Kidney (tissue), 14 donors: Measurements from ENCODE around the gene GAL3ST2. TPM values are rescaled to one million over a fixed set of nuclear protein-coding genes. Genes with fewer than 3 reads are reported as not detected.

ENCODE experiments used
- DNase-seq, 5 donors: peaks; one replicate each; pipeline ENCODE4 v3.0.0-alpha.2; 2013 to 2020
- FAIRE-seq: peaks from 2 replicates; lab custom pipeline; 2012; peaks lifted over from hg19 to GRCh38; lab: Jason Lieb, UNC
- H3K27ac ChIP-seq, 2 donors: one replicate each; pipeline ENCODE4 v1.7.0; 2013; ENCODE audit warnings: low read depth in 2 of 2, low read length in 2 of 2, inconsistent platforms in 1 of 2
- H3K27me3 ChIP-seq: one replicate; pipeline ENCODE4 v1.7.1; 2013; ENCODE audit warnings: low read length, inconsistent platforms; ENCODE audit not compliant: control insufficient read depth, insufficient read depth
- H3K36me3 ChIP-seq, 3 donors: one replicate each; pipeline versions ENCODE4 v1.7.0 to v1.7.1; 2013; ENCODE audit warnings: low read length in 3 of 3, control low read depth in 1 of 3, inconsistent platforms in 1 of 3; ENCODE audit not compliant: insufficient read depth in 3 of 3, control insufficient read depth in 2 of 3
- H3K4me1 ChIP-seq, 3 donors: one replicate each; pipeline versions ENCODE4 v1.7.0 to v1.7.1; 2013; ENCODE audit warnings: low read length in 3 of 3, inconsistent platforms in 1 of 3, low read depth in 1 of 3; ENCODE audit not compliant: control insufficient read depth in 2 of 3, insufficient read depth in 2 of 3
- H3K4me3 ChIP-seq, 3 donors: one replicate each; pipeline versions ENCODE4 v1.7.0 to v1.8.1; 2013; ENCODE audit warnings: low read length in 3 of 3, control low read depth in 1 of 3, inconsistent platforms in 1 of 3
- H3K9ac ChIP-seq, 3 donors: one replicate each; pipeline versions ENCODE4 v1.7.0 to v1.7.1; 2013; ENCODE audit warnings: low read length in 3 of 3, control low read depth in 1 of 3, inconsistent platforms in 1 of 3
- H3K9me3 ChIP-seq, 3 donors: one replicate each; pipeline versions ENCODE4 v1.7.0 to v1.7.1; 2013; ENCODE audit warnings: low read length in 3 of 3, control low read depth in 1 of 3, inconsistent platforms in 1 of 3; ENCODE audit not compliant: control insufficient read depth in 2 of 3, insufficient read depth in 1 of 3
- intact Hi-C: fragments of 100-400 bp; cut with DNase I; formaldehyde crosslinking; loops from one replicate; pipeline ENCODE4 v1.11.1; 2022
- polyA plus RNA-seq: library from polyadenylated mRNA; stranded (reverse); fragments of 350-450 nt; fragmentation: Illumina TruSeq; extraction: RNeasy Lipid Tissue Mini Kit (QIAGEN cat#74804); gene quantifications from one replicate; pipeline ENCODE4 v1.2.3, GENCODE V29; 2014; ENCODE audit warnings: low read depth, low replicate concordance; ENCODE audit not compliant: insufficient read depth
- total RNA-seq: library from RNA; stranded (reverse); fragmentation: NEBNext Ultra II Directional; extraction: Animal tissue kit (Norgen Biotek cat#: 25700); gene quantifications from one replicate; pipeline ENCODE4 v1.2.1, GENCODE V29; 2021
- TF ChIP-seq, protein P1 (sequence below): IDR thresholded peaks from 3 replicates; pipeline ENCODE4 v1.5.1; 2012; ENCODE audit warnings: mild to moderate bottlenecking, moderate library complexity, borderline replicate concordance; ENCODE audit not compliant: insufficient read depth; ENCODE audit errors: extremely low read depth
- donor health status: control.
- donor health status: control.
- donor health status: control.
- donor health status: control.
- donor health status: control.
- donor health status: DM: yes; HTN: yes; CAD: no.
- donor health status: Normal renal cell carcinoma (clear cell type).

Gene GAL3ST2
- total and polyA plus RNA-seq, 2 donors from 2014 or later = 0.19 to 0.39 TPM

DNA sequence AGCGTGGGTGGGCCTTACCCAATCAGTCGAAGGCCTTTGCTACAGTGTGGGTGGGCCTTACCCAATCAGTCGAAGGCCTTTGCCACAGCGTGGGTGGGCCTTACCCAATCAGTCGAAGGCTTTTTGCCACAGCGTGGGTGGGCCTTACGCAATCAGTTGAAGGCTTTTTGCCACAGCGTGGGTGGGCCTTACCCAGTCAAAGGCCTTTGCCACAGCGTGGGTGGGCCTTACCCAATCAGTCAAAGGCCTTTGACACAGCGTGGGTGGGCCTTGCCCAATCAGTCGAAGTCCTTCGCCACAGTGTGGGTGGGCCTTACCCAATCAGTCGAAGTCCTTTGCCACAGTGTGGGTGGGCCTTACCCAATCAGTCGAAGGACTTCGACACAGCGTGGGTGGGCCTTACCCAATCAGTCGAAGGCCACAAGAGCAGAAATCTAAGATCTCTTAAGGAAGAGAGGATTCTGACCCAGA lies 16.3 kb upstream of the GAL3ST2 start:
- H3K36me3 ChIP-seq = peaks cover 0 to 34% (median 3%) of the 10 kb centered on the region in 3 donors
- peak in 2 of 5 donors; percentile 42 to 56 for DNase-seq
- intact Hi-C loops = no loop called here

GRCh38 chr2:241762321-241762932 lies 14.2 kb upstream of the GAL3ST2 start:
- H3K27ac ChIP-seq = no peak overlapping the region
- FAIRE-seq = no peak
- intact Hi-C loops = no loop called here

More for the DNA sequence above, 16.3 kb upstream of the GAL3ST2 start:
- Histone ChIP-seq H3K9me3 (no peaks in the 10 kb centered on the region), H3K9ac (no peak overlapping the region), H3K4me3 (no peak overlapping the region), H3K4me1 (peaks cover 0 to 7% (median 0%) of the 10 kb centered on the region in 3 donors), H3K27me3 (no peaks in the 10 kb centered on the region), H3K27ac (no peak overlapping the region)
- TF ChIP-seq, protein P1, sequence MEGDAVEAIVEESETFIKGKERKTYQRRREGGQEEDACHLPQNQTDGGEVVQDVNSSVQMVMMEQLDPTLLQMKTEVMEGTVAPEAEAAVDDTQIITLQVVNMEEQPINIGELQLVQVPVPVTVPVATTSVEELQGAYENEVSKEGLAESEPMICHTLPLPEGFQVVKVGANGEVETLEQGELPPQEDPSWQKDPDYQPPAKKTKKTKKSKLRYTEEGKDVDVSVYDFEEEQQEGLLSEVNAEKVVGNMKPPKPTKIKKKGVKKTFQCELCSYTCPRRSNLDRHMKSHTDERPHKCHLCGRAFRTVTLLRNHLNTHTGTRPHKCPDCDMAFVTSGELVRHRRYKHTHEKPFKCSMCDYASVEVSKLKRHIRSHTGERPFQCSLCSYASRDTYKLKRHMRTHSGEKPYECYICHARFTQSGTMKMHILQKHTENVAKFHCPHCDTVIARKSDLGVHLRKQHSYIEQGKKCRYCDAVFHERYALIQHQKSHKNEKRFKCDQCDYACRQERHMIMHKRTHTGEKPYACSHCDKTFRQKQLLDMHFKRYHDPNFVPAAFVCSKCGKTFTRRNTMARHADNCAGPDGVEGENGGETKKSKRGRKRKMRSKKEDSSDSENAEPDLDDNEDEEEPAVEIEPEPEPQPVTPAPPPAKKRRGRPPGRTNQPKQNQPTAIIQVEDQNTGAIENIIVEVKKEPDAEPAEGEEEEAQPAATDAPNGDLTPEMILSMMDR = no peak
- FAIRE-seq = no peak

DNA sequence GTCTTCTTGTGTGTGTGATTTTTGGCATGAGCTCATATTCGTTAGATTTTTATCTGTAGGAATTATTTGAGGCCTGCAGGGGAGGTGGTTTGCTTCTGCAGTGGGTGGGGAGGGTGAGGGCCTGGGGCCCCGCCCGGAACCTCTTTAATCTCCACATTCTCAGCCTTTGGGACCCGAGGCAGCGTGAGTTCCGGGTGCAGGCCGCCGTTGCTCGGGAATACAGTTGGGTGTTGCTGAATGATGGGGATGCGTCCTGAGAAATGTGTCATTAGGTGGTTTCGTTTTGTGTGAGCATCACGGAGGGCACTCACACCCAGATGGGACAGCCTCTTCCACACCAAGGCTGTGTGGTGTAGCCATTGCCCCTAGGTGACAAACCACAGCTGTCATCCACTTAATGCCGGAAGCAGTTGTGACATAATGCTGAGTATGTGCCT lies 13.7 kb upstream of the GAL3ST2 start:
- Histone ChIP-seq H3K27ac (no peak overlapping the region), H3K9ac (no peak overlapping the region)
- FAIRE-seq = no peak

More at GRCh38 chr2:241762321-241762932, 14.2 kb upstream of the GAL3ST2 start:
- DNase-seq = peak in 1 of 5 donors; percentile 24
- Histone ChIP-seq H3K4me1 (peaks cover 0 to 7% (median 0%) of the 10 kb centered on the region in 3 donors), H3K36me3 (peaks cover 0 to 23% (median 2%) of the 10 kb centered on the region in 3 donors), H3K9me3 (no peaks in the 10 kb centered on the region), H3K27me3 (no peaks in the 10 kb centered on the region), H3K9ac (no peak overlapping the region), H3K4me3 (no peak overlapping the region)
- TF ChIP-seq, protein P1 = no peak

More for the DNA sequence above, 13.7 kb upstream of the GAL3ST2 start:
- DNase-seq = peak in 1 of 5 donors; percentile 31
- H3K9me3 ChIP-seq = no peaks in the 10 kb centered on the region
- peaks cover 0 to 7% (median 0%) of the 10 kb centered on the region in 3 donors for H3K4me1 ChIP-seq
- intact Hi-C loops = no loop called here
- H3K36me3 ChIP-seq = peaks cover 0 to 21% (median 2%) of the 10 kb centered on the region in 3 donors
- H3K4me3 ChIP-seq = no peak overlapping the region
- TF ChIP-seq, protein P1 = no peak
- H3K27me3 ChIP-seq = no peaks in the 10 kb centered on the region
